Measurements from ENCODE around the gene AGBL4.

The AGBL4 gene

GRCh38 chr1:48676376-48676775, 1347.4 kb downstream of the AGBL4 start:
- Histone ChIP-seq H3K27me3 (ENCODE audit: control insufficient read depth in 1 of 2, insufficient read depth in 2 of 2, low read length in 2 of 2) (no peaks in the 10 kb centered on the region), H3K36me3 (ENCODE audit: insufficient read depth, low read length) (no peaks in the 10 kb centered on the region), H3K4me3 (ENCODE audit: low read depth in 1 of 2, low read length in 2 of 2) (no peak overlapping the region), H3K9ac (ENCODE audit: low read length) (no peak overlapping the region), H3K4me1 (ENCODE audit: insufficient read depth, low read length) (no peaks in the 10 kb centered on the region), H3K27ac (ENCODE audit: low read depth, low read length) (no peak overlapping the region), H3K9me3 (ENCODE audit: low read length) (no peaks in the 10 kb centered on the region)

GRCh38 chr1:48675251-48675650, 1348.5 kb downstream of the AGBL4 start:
- no peak overlapping the region for H3K27ac ChIP-seq (ENCODE audit: low read depth, low read length)
- H3K36me3 ChIP-seq (ENCODE audit: insufficient read depth, low read length) = no peaks in the 10 kb centered on the region
- no peak overlapping the region for H3K4me3 ChIP-seq (ENCODE audit: low read depth in 1 of 2, low read length in 2 of 2)
- no peaks in the 10 kb centered on the region for H3K9me3 ChIP-seq (ENCODE audit: low read length)
- H3K27me3 ChIP-seq (ENCODE audit: control insufficient read depth in 1 of 2, insufficient read depth in 2 of 2, low read length in 2 of 2) = no peaks in the 10 kb centered on the region
- H3K4me1 ChIP-seq (ENCODE audit: insufficient read depth, low read length) = no peaks in the 10 kb centered on the region
- no peak overlapping the region for H3K9ac ChIP-seq (ENCODE audit: low read length)

GRCh38 chr1:48674641-48675040, 1349.1 kb downstream of the AGBL4 start:
- H3K9me3 ChIP-seq (ENCODE audit: low read length) = no peaks in the 10 kb centered on the region
- H3K4me3 ChIP-seq (ENCODE audit: low read depth in 1 of 2, low read length in 2 of 2) = no peak overlapping the region
- no peaks in the 10 kb centered on the region for H3K36me3 ChIP-seq (ENCODE audit: insufficient read depth, low read length)
- no peaks in the 10 kb centered on the region for H3K4me1 ChIP-seq (ENCODE audit: insufficient read depth, low read length)
- no peak overlapping the region for H3K9ac ChIP-seq (ENCODE audit: low read length)
- no peaks in the 10 kb centered on the region for H3K27me3 ChIP-seq (ENCODE audit: control insufficient read depth in 1 of 2, insufficient read depth in 2 of 2, low read length in 2 of 2)
- H3K27ac ChIP-seq (ENCODE audit: low read depth, low read length) = no peak overlapping the region

- Histone ChIP-seq H3K4me3 (ENCODE audit: low read depth in 1 of 2, low read length in 2 of 2) (no peak overlapping the region), H3K9ac (ENCODE audit: low read length) (no peak overlapping the region)
Observed at GRCh38 chr1:48673332-48674105, 1350.2 kb downstream of the AGBL4 start.

GRCh38 chr1:48671578-48671977, 1352.2 kb downstream of the AGBL4 start:
- Histone ChIP-seq H3K9me3 (ENCODE audit: low read length) (no peaks in the 10 kb centered on the region), H3K27me3 (ENCODE audit: control insufficient read depth in 1 of 2, insufficient read depth in 2 of 2, low read length in 2 of 2) (no peaks in the 10 kb centered on the region), H3K4me3 (ENCODE audit: low read depth in 1 of 2, low read length in 2 of 2) (no peak overlapping the region), H3K36me3 (ENCODE audit: insufficient read depth, low read length) (no peaks in the 10 kb centered on the region), H3K9ac (ENCODE audit: low read length) (no peak overlapping the region), H3K4me1 (ENCODE audit: insufficient read depth, low read length) (no peaks in the 10 kb centered on the region), H3K27ac (ENCODE audit: low read depth, low read length) (no peak overlapping the region)

More at GRCh38 chr1:48673332-48674105, 1350.2 kb downstream of the AGBL4 start:
- no peaks in the 10 kb centered on the region for H3K36me3 ChIP-seq (ENCODE audit: insufficient read depth, low read length)
- H3K4me1 ChIP-seq (ENCODE audit: insufficient read depth, low read length) = no peaks in the 10 kb centered on the region
- no peaks in the 10 kb centered on the region for H3K27me3 ChIP-seq (ENCODE audit: control insufficient read depth in 1 of 2, insufficient read depth in 2 of 2, low read length in 2 of 2)
- H3K27ac ChIP-seq (ENCODE audit: low read depth, low read length) = no peak overlapping the region
- no peaks in the 10 kb centered on the region for H3K9me3 ChIP-seq (ENCODE audit: low read length)

- H3K9ac ChIP-seq (ENCODE audit: low read length) = no peak overlapping the region
- no peaks in the 10 kb centered on the region for H3K9me3 ChIP-seq (ENCODE audit: low read length)
- no peak overlapping the region for H3K27ac ChIP-seq (ENCODE audit: low read depth, low read length)
- H3K4me3 ChIP-seq (ENCODE audit: low read depth in 1 of 2, low read length in 2 of 2) = no peak overlapping the region
- no peaks in the 10 kb centered on the region for H3K27me3 ChIP-seq (ENCODE audit: control insufficient read depth in 1 of 2, insufficient read depth in 2 of 2, low read length in 2 of 2)
- no peaks in the 10 kb centered on the region for H3K4me1 ChIP-seq (ENCODE audit: insufficient read depth, low read length)
- no peaks in the 10 kb centered on the region for H3K36me3 ChIP-seq (ENCODE audit: insufficient read depth, low read length)
Observed at GRCh38 chr1:48670234-48671020, 1353.3 kb downstream of the AGBL4 start.

- no peak overlapping the region for H3K9ac ChIP-seq (ENCODE audit: low read length)
- H3K36me3 ChIP-seq (ENCODE audit: insufficient read depth, low read length) = no peaks in the 10 kb centered on the region
- H3K27me3 ChIP-seq (ENCODE audit: control insufficient read depth in 1 of 2, insufficient read depth in 2 of 2, low read length in 2 of 2) = no peaks in the 10 kb centered on the region
- H3K4me3 ChIP-seq (ENCODE audit: low read depth in 1 of 2, low read length in 2 of 2) = no peak overlapping the region
- H3K27ac ChIP-seq (ENCODE audit: low read depth, low read length) = no peak overlapping the region
- H3K9me3 ChIP-seq (ENCODE audit: low read length) = no peaks in the 10 kb centered on the region
- no peaks in the 10 kb centered on the region for H3K4me1 ChIP-seq (ENCODE audit: insufficient read depth, low read length)
Observed at GRCh38 chr1:48668339-48668738, 1355.4 kb downstream of the AGBL4 start.

GRCh38 chr1:48667782-48668181, 1356.0 kb downstream of the AGBL4 start:
- H3K27me3 ChIP-seq (ENCODE audit: control insufficient read depth in 1 of 2, insufficient read depth in 2 of 2, low read length in 2 of 2) = no peaks in the 10 kb centered on the region
- no peaks in the 10 kb centered on the region for H3K4me1 ChIP-seq (ENCODE audit: insufficient read depth, low read length)
- no peaks in the 10 kb centered on the region for H3K9me3 ChIP-seq (ENCODE audit: low read length)
- H3K27ac ChIP-seq (ENCODE audit: low read depth, low read length) = no peak overlapping the region
- no peaks in the 10 kb centered on the region for H3K36me3 ChIP-seq (ENCODE audit: insufficient read depth, low read length)
- H3K4me3 ChIP-seq (ENCODE audit: low read depth in 1 of 2, low read length in 2 of 2) = no peak overlapping the region
- no peak overlapping the region for H3K9ac ChIP-seq (ENCODE audit: low read length)

- no peak overlapping the region for H3K9ac ChIP-seq (ENCODE audit: low read length)
- H3K36me3 ChIP-seq (ENCODE audit: insufficient read depth, low read length) = no peaks in the 10 kb centered on the region
- no peaks in the 10 kb centered on the region for H3K27me3 ChIP-seq (ENCODE audit: control insufficient read depth in 1 of 2, insufficient read depth in 2 of 2, low read length in 2 of 2)
- H3K27ac ChIP-seq (ENCODE audit: low read depth, low read length) = no peak overlapping the region
- H3K4me3 ChIP-seq (ENCODE audit: low read depth in 1 of 2, low read length in 2 of 2) = no peak overlapping the region
- H3K4me1 ChIP-seq (ENCODE audit: insufficient read depth, low read length) = no peaks in the 10 kb centered on the region
- no peaks in the 10 kb centered on the region for H3K9me3 ChIP-seq (ENCODE audit: low read length)
Observed at GRCh38 chr1:48665708-48666407, 1357.9 kb downstream of the AGBL4 start.

GRCh38 chr1:48661726-48662463, 1361.9 kb downstream of the AGBL4 start:
- no peak overlapping the region for H3K4me3 ChIP-seq (ENCODE audit: low read depth in 1 of 2, low read length in 2 of 2)
- no peaks in the 10 kb centered on the region for H3K36me3 ChIP-seq (ENCODE audit: insufficient read depth, low read length)
- H3K9ac ChIP-seq (ENCODE audit: low read length) = no peak overlapping the region
- H3K27me3 ChIP-seq (ENCODE audit: control insufficient read depth in 1 of 2, insufficient read depth in 2 of 2, low read length in 2 of 2) = no peaks in the 10 kb centered on the region
- no peaks in the 10 kb centered on the region for H3K9me3 ChIP-seq (ENCODE audit: low read length)
- H3K4me1 ChIP-seq (ENCODE audit: insufficient read depth, low read length) = no peaks in the 10 kb centered on the region
- H3K27ac ChIP-seq (ENCODE audit: low read depth, low read length) = no peak overlapping the region

GRCh38 chr1:48659801-48660200, 1364.0 kb downstream of the AGBL4 start:
- H3K27ac ChIP-seq (ENCODE audit: low read depth, low read length) = no peak overlapping the region
- no peak overlapping the region for H3K9ac ChIP-seq (ENCODE audit: low read length)
- no peaks in the 10 kb centered on the region for H3K9me3 ChIP-seq (ENCODE audit: low read length)
- H3K4me3 ChIP-seq (ENCODE audit: low read depth in 1 of 2, low read length in 2 of 2) = no peak overlapping the region
- H3K27me3 ChIP-seq (ENCODE audit: control insufficient read depth in 1 of 2, insufficient read depth in 2 of 2, low read length in 2 of 2) = no peaks in the 10 kb centered on the region
- H3K4me1 ChIP-seq (ENCODE audit: insufficient read depth, low read length) = no peaks in the 10 kb centered on the region
- no peaks in the 10 kb centered on the region for H3K36me3 ChIP-seq (ENCODE audit: insufficient read depth, low read length)
